ENCODE data around the gene CTSW.

DNA sequence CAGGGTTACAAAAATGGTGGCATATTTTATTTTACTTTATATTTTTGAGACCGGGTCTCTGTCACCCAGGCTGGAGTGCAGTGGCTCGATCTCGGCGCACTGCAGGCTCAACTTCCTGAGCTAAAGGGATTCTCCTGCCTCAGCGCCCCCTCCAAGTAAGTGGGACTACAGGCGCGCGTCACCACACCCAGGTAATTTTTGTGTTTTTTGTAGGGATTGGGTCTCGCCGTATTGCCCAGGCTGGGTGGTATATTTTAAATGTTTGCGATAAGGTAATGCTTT, 21.2 kb downstream of the CTSW start:
- no peak for TF ChIP-seq ESRRA (IDR thresholded peaks at IDR 0.05; ENCODE audit: borderline replicate concordance, low read length)
- no peak for TF ChIP-seq JUNB (IDR thresholded peaks at IDR 0.05)
- TF ChIP-seq RFX5 (IDR thresholded peaks at IDR 0.05), result no peak
- no peak for TF ChIP-seq RAD21 (conservative IDR thresholded peaks at IDR 0.05 in 1 of 2, IDR thresholded peaks at IDR 0.05 in 1 of 2)
- TF ChIP-seq, protein P1, sequence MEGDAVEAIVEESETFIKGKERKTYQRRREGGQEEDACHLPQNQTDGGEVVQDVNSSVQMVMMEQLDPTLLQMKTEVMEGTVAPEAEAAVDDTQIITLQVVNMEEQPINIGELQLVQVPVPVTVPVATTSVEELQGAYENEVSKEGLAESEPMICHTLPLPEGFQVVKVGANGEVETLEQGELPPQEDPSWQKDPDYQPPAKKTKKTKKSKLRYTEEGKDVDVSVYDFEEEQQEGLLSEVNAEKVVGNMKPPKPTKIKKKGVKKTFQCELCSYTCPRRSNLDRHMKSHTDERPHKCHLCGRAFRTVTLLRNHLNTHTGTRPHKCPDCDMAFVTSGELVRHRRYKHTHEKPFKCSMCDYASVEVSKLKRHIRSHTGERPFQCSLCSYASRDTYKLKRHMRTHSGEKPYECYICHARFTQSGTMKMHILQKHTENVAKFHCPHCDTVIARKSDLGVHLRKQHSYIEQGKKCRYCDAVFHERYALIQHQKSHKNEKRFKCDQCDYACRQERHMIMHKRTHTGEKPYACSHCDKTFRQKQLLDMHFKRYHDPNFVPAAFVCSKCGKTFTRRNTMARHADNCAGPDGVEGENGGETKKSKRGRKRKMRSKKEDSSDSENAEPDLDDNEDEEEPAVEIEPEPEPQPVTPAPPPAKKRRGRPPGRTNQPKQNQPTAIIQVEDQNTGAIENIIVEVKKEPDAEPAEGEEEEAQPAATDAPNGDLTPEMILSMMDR (IDR thresholded peaks at IDR 0.05), result no peak
- no peak for TF ChIP-seq SMC3 (IDR thresholded peaks at IDR 0.05)
- no peak for TF ChIP-seq POLR2A (IDR thresholded peaks at IDR 0.05; ENCODE audit: low read length)
- no peak for TF ChIP-seq MYC (IDR thresholded peaks at IDR 0.05; ENCODE audit: borderline replicate concordance, low read length)
- TF ChIP-seq, protein P2, sequence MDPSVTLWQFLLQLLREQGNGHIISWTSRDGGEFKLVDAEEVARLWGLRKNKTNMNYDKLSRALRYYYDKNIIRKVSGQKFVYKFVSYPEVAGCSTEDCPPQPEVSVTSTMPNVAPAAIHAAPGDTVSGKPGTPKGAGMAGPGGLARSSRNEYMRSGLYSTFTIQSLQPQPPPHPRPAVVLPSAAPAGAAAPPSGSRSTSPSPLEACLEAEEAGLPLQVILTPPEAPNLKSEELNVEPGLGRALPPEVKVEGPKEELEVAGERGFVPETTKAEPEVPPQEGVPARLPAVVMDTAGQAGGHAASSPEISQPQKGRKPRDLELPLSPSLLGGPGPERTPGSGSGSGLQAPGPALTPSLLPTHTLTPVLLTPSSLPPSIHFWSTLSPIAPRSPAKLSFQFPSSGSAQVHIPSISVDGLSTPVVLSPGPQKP (IDR thresholded peaks at IDR 0.05; ENCODE audit: low read depth, low read length), result no peak
- TF ChIP-seq, protein P3, sequence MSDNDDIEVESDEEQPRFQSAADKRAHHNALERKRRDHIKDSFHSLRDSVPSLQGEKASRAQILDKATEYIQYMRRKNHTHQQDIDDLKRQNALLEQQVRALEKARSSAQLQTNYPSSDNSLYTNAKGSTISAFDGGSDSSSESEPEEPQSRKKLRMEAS (IDR thresholded peaks at IDR 0.05), result no peak
